Fibroblast of the aortic adventitia (primary cell): Measurements from ENCODE around the gene PACRG. TPM values are rescaled to one million over a fixed set of nuclear protein-coding genes. Genes with fewer than 3 reads are reported as not detected.

ENCODE experiments used
- DNase-seq: peaks from one replicate; pipeline ENCODE4 v3.0.0-alpha.2; 2010; ENCODE audit warnings: low read depth
- H3K4me3 ChIP-seq: 2 replicates; pipeline ENCODE4 v1.5.1; 2011; ENCODE audit warnings: low read depth, mild to moderate bottlenecking, control low read depth, low read length, moderate library complexity
- CTCF ChIP-seq: IDR thresholded peaks from 2 replicates; pipeline ENCODE4 v1.5.1; 2011; ENCODE audit warnings: mild to moderate bottlenecking, low read length, control low read depth, inconsistent platforms; ENCODE audit not compliant: insufficient read depth
- total RNA-seq: library from RNA; depleted of rRNA; stranded (reverse); fragments of >200 nt; gene quantifications from 2 replicates; pipeline ENCODE4 v1.2.3, GENCODE V29; 2012; ENCODE audit warnings: low replicate concordance

Gene PACRG
- total RNA-seq, 1 donor: 0.63 TPM

- H3K4me3 ChIP-seq: no peak overlapping the region
- no peak for TF ChIP-seq CTCF
- no peak for DNase-seq
Measured at GRCh38 chr6:163080228-163080627, 352.5 kb downstream of the PACRG start.

- no peak for TF ChIP-seq CTCF
- H3K4me3 ChIP-seq: no peak overlapping the region
- DNase-seq: no peak
Measured at GRCh38 chr6:163083141-163083540, 355.4 kb downstream of the PACRG start.

- no peak overlapping the region for H3K4me3 ChIP-seq
- DNase-seq: no peak
- TF ChIP-seq CTCF: no peak
Measured at GRCh38 chr6:163085426-163085825, 357.7 kb downstream of the PACRG start.

- no peak overlapping the region for H3K4me3 ChIP-seq
- DNase-seq: no peak
- TF ChIP-seq CTCF: no peak
Measured at GRCh38 chr6:163085861-163086623, 358.3 kb downstream of the PACRG start.

- H3K4me3 ChIP-seq: no peak overlapping the region
- no peak for DNase-seq
- no peak for TF ChIP-seq CTCF
Measured at GRCh38 chr6:163086624-163086920, 358.8 kb downstream of the PACRG start.

GRCh38 chr6:163087981-163088380 lies 360.2 kb downstream of the PACRG start:
- H3K4me3 ChIP-seq: no peak overlapping the region
- no peak for TF ChIP-seq CTCF
- no peak for DNase-seq

GRCh38 chr6:163092876-163093275 lies 365.1 kb downstream of the PACRG start:
- no peak for TF ChIP-seq CTCF

More at GRCh38 chr6:163092876-163093275, 365.1 kb downstream of the PACRG start:
- no peak for DNase-seq
- H3K4me3 ChIP-seq: no peak overlapping the region
